ENCODE measurements around the gene SLC2A1. TPM values are rescaled to one million over a fixed set of nuclear protein-coding genes. Genes with fewer than 3 reads are reported as not detected.
A peak's percentile ranks its signal among the peaks of the same experiment; 100 is the strongest.

SLC2A1 gene
- total and polyA plus RNA-seq, 9 of the 15 experiments (the other 6 are each of a cell fraction or from before 2014, with no cell fraction given), result 12.6 to 153 (median 48.0) TPM

GRCh38 chr1:42958488-42959319, at the start of gene SLC2A1 (continued):
- TF ChIP-seq BRF2 (IDR thresholded peaks at IDR 0.05; ENCODE audit: borderline replicate concordance, insufficient read depth, insufficient read length) (no peak), DNMT1 (IDR thresholded peaks at IDR 0.05) (no peak), ZNF696 (CRISPR knock-in tag; conservative IDR thresholded peaks at IDR 0.05) (no peak), MGA (IDR thresholded peaks at IDR 0.05) (peak; percentile 56), CREB3 (tag; conservative IDR thresholded peaks at IDR 0.05; ENCODE audit: low read depth) (no peak), ZNF175 (CRISPR knock-in tag; IDR thresholded peaks at IDR 0.05; ENCODE audit: low read depth) (no peak)
- TF ChIP-seq, protein P1, sequence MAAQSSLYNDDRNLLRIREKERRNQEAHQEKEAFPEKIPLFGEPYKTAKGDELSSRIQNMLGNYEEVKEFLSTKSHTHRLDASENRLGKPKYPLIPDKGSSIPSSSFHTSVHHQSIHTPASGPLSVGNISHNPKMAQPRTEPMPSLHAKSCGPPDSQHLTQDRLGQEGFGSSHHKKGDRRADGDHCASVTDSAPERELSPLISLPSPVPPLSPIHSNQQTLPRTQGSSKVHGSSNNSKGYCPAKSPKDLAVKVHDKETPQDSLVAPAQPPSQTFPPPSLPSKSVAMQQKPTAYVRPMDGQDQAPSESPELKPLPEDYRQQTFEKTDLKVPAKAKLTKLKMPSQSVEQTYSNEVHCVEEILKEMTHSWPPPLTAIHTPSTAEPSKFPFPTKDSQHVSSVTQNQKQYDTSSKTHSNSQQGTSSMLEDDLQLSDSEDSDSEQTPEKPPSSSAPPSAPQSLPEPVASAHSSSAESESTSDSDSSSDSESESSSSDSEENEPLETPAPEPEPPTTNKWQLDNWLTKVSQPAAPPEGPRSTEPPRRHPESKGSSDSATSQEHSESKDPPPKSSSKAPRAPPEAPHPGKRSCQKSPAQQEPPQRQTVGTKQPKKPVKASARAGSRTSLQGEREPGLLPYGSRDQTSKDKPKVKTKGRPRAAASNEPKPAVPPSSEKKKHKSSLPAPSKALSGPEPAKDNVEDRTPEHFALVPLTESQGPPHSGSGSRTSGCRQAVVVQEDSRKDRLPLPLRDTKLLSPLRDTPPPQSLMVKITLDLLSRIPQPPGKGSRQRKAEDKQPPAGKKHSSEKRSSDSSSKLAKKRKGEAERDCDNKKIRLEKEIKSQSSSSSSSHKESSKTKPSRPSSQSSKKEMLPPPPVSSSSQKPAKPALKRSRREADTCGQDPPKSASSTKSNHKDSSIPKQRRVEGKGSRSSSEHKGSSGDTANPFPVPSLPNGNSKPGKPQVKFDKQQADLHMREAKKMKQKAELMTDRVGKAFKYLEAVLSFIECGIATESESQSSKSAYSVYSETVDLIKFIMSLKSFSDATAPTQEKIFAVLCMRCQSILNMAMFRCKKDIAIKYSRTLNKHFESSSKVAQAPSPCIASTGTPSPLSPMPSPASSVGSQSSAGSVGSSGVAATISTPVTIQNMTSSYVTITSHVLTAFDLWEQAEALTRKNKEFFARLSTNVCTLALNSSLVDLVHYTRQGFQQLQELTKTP (IDR thresholded peaks at IDR 0.05; ENCODE audit: low read depth in 1 of 2, partially characterized antibody in 2 of 2), result no peak
